Gastrocnemius medialis (tissue), 4 donors: ENCODE data around the gene ARHGAP26. TPM values are rescaled to one million over a fixed set of nuclear protein-coding genes. Genes with fewer than 3 reads are reported as not detected.

Experiments
- ATAC-seq, 2 donors: fragments of 150-250 bp; one replicate each; pipeline ENCODE4 v1.9.1; 2016
- DNase-seq, 2 donors: peaks; one replicate each; pipeline ENCODE4 v3.0.0-alpha.2; 2019
- H3K27ac ChIP-seq, 4 donors: fragments of 200-600 bp; sonication (generic); 1 replicate in 1 of 4; 2 replicates in 3 of 4; pipeline ENCODE4 v1.5.1; 2016 to 2018; ENCODE audit warnings: mild to moderate bottlenecking in 2 of 4, moderate library complexity in 1 of 4
- H3K27me3 ChIP-seq, 3 donors: fragments of 200-600 bp; sonication (generic) in 2 of 3; 1 replicate in 1 of 3; 2 replicates in 2 of 3; pipeline versions ENCODE4 v1.5.1 to v1.6.0; 2016 to 2019; ENCODE audit warnings: mild to moderate bottlenecking in 1 of 3, moderate library complexity in 1 of 3
- H3K36me3 ChIP-seq, 2 donors: fragments of 200-600 bp; sonication (generic) in 1 of 2; one replicate each; pipeline ENCODE4 v1.5.1; 2017 to 2018
- H3K4me1 ChIP-seq, 2 donors: fragments of 200-600 bp; sonication (generic) in 1 of 2; one replicate each; pipeline ENCODE4 v1.5.1; 2016 to 2017; ENCODE audit warnings: mild to moderate bottlenecking in 2 of 2
- H3K4me3 ChIP-seq, 4 donors: fragments of 200-600 bp; sonication (generic) in 3 of 4; 1 replicate in 1 of 4; 2 replicates in 3 of 4; pipeline ENCODE4 v1.5.1; 2016 to 2019; ENCODE audit warnings: mild to moderate bottlenecking in 2 of 4
- H3K9me3 ChIP-seq, 3 donors: fragments of 200-600 bp; sonication (generic) in 2 of 3; 1 replicate in 1 of 3; 2 replicates in 2 of 3; pipeline ENCODE4 v1.5.1; 2016 to 2019
- POLR2A ChIP-seq, 2 donors: fragments of 450-650 bp; IDR thresholded peaks; one replicate each; pipeline ENCODE4 v1.6.1; 2017; ENCODE audit warnings: antibody characterized with exemption in 2 of 2, mild to moderate bottlenecking in 2 of 2, moderate library complexity in 2 of 2
- in situ Hi-C, 4 donors: fragments of 200-750 bp; cut with MboI; loops; one replicate each; pipeline versions ENCODE4 v1.15.0 to v1.8.0; 2017; ENCODE audit warnings: low sequenced_read_pairs in 4 of 4
- intact Hi-C: fragments of 100-400 bp; cut with DNase I; formaldehyde crosslinking; loops from one replicate; pipeline ENCODE4 v1.15.1; 2023; ENCODE audit warnings: low total_unique reads
- total RNA-seq, 4 donors: library from RNA; depleted of rRNA; stranded (reverse); fragments of >200 nt; gene quantifications; one replicate each; pipeline versions ENCODE4 v1.1.0 to v1.2.3, GENCODE V29; 2016
- TF ChIP-seq, protein P1 (sequence below), 5 experiments: fragments of 450-650 bp in 3 of 5; fragments of 200-600 bp in 2 of 5; sonication (generic) in 2 of 5; IDR thresholded peaks in 4 of 5; conservative IDR thresholded peaks in 1 of 5; 1 replicate in 4 of 5; 2 replicates in 1 of 5; pipeline ENCODE4 v1.5.1; 2016 to 2019; ENCODE audit warnings: antibody characterized with exemption in 5 of 5, mild to moderate bottlenecking in 3 of 5, moderate library complexity in 3 of 5

Gene ARHGAP26
- total RNA-seq, 4 donors from 2014 or later, result 9.1 to 22.4 (median 13.4) TPM

GRCh38 chr5:142792012-142792864, 22.1 kb downstream of the ARHGAP26 start:
- Histone ChIP-seq H3K4me1 (no peaks in the 10 kb centered on the region), H3K27me3 (no peaks in the 10 kb centered on the region), H3K4me3 (no peak overlapping the region), H3K9me3 (no peaks in the 10 kb centered on the region), H3K27ac (no peak overlapping the region), H3K36me3 (no peaks in the 10 kb centered on the region)
- in situ Hi-C loops, result no loop called here
- no peak for DNase-seq
- intact Hi-C loops, result no loop called here
- TF ChIP-seq, protein P1, sequence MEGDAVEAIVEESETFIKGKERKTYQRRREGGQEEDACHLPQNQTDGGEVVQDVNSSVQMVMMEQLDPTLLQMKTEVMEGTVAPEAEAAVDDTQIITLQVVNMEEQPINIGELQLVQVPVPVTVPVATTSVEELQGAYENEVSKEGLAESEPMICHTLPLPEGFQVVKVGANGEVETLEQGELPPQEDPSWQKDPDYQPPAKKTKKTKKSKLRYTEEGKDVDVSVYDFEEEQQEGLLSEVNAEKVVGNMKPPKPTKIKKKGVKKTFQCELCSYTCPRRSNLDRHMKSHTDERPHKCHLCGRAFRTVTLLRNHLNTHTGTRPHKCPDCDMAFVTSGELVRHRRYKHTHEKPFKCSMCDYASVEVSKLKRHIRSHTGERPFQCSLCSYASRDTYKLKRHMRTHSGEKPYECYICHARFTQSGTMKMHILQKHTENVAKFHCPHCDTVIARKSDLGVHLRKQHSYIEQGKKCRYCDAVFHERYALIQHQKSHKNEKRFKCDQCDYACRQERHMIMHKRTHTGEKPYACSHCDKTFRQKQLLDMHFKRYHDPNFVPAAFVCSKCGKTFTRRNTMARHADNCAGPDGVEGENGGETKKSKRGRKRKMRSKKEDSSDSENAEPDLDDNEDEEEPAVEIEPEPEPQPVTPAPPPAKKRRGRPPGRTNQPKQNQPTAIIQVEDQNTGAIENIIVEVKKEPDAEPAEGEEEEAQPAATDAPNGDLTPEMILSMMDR (IDR thresholded peaks at IDR 0.05 in 4 of 5, conservative IDR thresholded peaks at IDR 0.05 in 1 of 5), result no peak
- TF ChIP-seq POLR2A (IDR thresholded peaks at IDR 0.05), result no peak
- no peak for ATAC-seq

GRCh38 chr5:142792865-142793232, 22.7 kb downstream of the ARHGAP26 start:
- in situ Hi-C loops (no loop called here), intact Hi-C loops (no loop called here)
- no peaks in the 10 kb centered on the region for H3K4me1 ChIP-seq
- DNase-seq, result no peak
- TF ChIP-seq, protein P1 (IDR thresholded peaks at IDR 0.05 in 4 of 5, conservative IDR thresholded peaks at IDR 0.05 in 1 of 5), result no peak
- no peak for TF ChIP-seq POLR2A (IDR thresholded peaks at IDR 0.05)
- H3K9me3 ChIP-seq, result no peaks in the 10 kb centered on the region
- no peak overlapping the region for H3K27ac ChIP-seq
- no peak for ATAC-seq
- H3K4me3 ChIP-seq, result no peak overlapping the region
- H3K36me3 ChIP-seq, result no peaks in the 10 kb centered on the region
- H3K27me3 ChIP-seq, result no peaks in the 10 kb centered on the region

- intact Hi-C loops, result no loop called here
Measured at GRCh38 chr5:142794537-142794936, 24.4 kb downstream of the ARHGAP26 start.

GRCh38 chr5:142795251-142795650, 25.1 kb downstream of the ARHGAP26 start:
- Histone ChIP-seq H3K27ac (no peak overlapping the region), H3K36me3 (no peaks in the 10 kb centered on the region), H3K4me1 (no peaks in the 10 kb centered on the region), H3K27me3 (no peaks in the 10 kb centered on the region), H3K4me3 (no peak overlapping the region), H3K9me3 (no peaks in the 10 kb centered on the region)
- TF ChIP-seq POLR2A (IDR thresholded peaks at IDR 0.05), result no peak
- TF ChIP-seq, protein P1 (IDR thresholded peaks at IDR 0.05 in 4 of 5, conservative IDR thresholded peaks at IDR 0.05 in 1 of 5), result no peak
- in situ Hi-C loops, result no loop called here
- DNase-seq, result no peak
- no peak for ATAC-seq
- intact Hi-C loops, result no loop called here

More at GRCh38 chr5:142794537-142794936, 24.4 kb downstream of the ARHGAP26 start:
- no peaks in the 10 kb centered on the region for H3K36me3 ChIP-seq
- H3K27me3 ChIP-seq, result no peaks in the 10 kb centered on the region
- no peak for TF ChIP-seq POLR2A (IDR thresholded peaks at IDR 0.05)
- TF ChIP-seq, protein P1 (IDR thresholded peaks at IDR 0.05 in 4 of 5, conservative IDR thresholded peaks at IDR 0.05 in 1 of 5), result no peak
- H3K9me3 ChIP-seq, result no peaks in the 10 kb centered on the region
- ATAC-seq, result no peak
- H3K4me3 ChIP-seq, result no peak overlapping the region
- DNase-seq, result no peak
- in situ Hi-C loops, result no loop called here
- no peaks in the 10 kb centered on the region for H3K4me1 ChIP-seq
- no peak overlapping the region for H3K27ac ChIP-seq
